ENCODE results near the gene OASL.

The OASL gene

GRCh38 chr12:121013715-121014114 is 25.3 kb downstream of the OASL start:
- DNase-seq = no peak

GRCh38 chr12:121011820-121012219 is 27.2 kb downstream of the OASL start:
- no peak for DNase-seq

GRCh38 chr12:121010860-121011259 is 28.2 kb downstream of the OASL start:
- no peak for DNase-seq

GRCh38 chr12:121009741-121010140 is 29.3 kb downstream of the OASL start:
- no peak for DNase-seq

DNA sequence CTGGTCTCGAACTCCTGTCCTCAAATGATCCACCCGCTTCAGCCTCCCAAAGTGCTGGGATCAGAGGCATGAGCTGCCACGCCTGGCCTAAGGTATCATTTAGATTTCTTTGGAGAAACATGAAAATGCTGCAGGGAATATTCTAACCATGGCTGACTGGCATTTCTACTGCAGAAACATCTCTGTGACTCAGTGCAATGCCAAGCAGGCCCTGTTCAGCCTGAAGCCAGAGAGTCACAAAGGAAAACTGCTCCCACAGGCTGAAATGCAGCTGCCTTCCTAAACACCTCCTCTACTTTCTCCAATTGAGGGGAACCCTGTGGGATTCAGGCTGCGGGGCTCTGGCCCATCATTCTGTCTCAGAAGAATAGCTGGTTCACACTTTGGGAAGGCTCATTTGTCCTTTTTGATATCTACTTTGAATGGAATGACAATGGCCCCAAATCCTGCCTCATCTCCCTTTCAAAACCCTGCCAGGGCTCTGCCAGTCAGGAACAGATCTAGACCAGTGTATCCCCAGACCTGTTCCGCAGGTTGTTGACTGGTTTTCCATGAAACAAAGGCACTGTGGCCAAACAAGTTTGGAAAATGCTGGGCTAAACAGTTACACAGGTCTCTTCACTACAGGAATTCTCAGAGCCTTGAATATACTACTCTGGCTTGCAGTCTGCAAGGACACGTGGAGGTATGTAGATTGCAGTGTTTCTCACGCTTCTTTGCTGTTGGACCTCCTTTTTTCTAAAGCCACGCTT is 30.5 kb downstream of the OASL start:
- DNase-seq = no peak

DNA sequence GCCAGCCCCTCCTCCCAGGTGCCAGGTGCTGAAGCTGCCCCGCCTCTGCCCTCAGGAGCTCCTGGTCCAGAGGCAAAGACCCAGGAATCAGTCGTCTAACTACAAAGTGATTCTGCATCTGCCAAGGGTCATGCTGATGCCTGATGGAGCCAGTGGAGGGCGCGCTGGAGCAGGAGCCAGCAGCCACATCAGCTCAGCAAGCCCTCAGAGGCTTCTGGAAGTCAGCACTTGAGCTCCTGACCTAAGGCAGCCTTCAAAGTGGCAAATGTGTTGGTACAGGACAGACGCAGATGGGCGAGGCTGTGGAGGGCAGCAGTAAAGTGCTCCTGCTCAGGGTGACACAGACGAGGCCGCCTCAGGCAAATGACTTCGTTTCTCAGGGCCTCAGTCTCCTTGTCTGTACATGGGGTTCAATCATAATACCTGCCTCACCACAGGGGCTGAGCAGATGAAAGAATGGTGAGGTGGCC is 33.7 kb downstream of the OASL start:
- DNase-seq = peak; percentile 62

GRCh38 chr12:121004253-121004815 is 34.7 kb downstream of the OASL start:
- DNase-seq = no peak

- peak; percentile 14 for DNase-seq
Measured at GRCh38 chr12:121003650-121004049, 35.4 kb downstream of the OASL start.

- DNase-seq = no peak
Measured at GRCh38 chr12:121001841-121002483, 37.1 kb downstream of the OASL start.

GRCh38 chr12:121001060-121001459 is 38.0 kb downstream of the OASL start:
- no peak for DNase-seq

DNA sequence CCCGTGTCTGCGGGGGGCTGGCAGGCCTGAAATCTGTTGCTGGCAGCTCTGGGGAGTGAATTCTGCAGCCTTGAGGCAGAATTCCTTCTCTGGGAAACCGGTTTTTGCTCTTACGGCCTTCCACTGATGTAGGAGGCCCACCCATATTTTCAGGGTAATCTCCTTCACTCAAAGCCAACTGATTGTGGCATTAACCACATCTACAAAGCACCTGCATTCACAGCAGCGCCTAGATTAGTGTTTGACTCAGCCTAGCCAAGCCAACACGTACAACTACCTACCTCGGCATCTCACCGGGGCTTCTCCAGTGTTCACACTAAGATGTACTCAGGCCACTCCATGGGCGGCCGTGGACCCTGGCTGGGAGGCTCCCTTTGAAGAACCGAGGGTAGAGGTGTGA is 38.5 kb downstream of the OASL start:
- no peak for DNase-seq

DNA sequence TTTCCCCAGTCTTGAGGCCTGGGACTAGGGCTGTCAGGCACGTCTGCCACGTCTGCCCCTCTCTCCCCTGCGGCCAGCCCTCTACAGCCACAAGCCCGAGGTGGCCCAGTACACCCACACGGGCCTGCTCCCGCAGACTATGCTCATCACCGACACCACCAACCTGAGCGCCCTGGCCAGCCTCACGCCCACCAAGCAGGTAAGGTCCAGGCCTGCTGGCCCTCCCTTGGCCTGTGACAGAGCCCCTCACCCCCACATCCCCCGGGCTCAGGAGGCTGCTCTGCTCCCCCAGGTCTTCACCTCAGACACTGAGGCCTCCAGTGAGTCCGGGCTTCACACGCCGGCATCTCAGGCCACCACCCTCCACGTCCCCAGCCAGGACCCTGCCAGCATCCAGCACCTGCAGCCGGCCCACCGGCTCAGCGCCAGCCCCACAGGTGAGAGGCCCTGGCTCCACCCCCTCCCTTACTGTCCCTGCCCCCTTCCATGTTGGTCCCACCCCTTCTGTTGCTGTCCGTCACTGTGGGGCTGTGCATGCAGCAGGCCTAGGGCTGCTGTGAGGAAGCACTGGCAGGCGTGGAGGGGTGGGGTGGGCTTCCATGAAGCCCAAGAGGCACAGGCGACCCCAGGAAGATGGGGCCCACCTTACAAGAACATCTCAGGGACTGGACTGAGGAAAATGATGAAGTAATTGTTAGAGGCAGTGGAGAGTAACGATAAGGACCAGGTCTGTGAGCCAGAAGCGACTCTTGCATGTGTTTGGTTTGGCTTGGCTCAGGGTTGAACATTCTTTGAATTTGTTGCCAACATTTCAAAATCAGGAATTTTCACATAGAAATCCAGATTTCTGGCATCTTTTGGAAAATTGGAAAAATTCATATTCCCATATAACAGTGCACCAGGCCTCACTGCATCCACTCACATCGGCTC is 39.6 kb downstream of the OASL start:
- no peak for DNase-seq

DNA sequence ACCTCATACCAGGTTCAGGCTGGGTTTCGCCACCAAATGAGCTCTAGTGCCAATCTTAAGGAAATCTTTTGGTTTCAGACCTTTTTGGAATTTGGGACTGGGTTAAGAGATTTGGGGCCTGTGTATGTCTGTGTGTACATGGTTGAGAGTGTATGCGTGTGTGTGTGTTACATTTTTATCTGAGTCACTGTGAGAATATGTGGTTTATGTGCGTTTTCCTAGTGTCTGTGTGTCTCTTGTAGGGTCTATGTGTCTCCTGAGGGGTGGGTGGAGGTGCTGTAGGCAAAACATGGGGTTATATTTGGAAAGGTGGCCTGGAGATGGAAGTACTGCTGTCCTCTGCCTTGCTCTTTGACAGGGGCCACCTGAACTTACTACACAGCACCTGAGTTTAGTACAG is 40.6 kb downstream of the OASL start:
- no peak for DNase-seq

GRCh38 chr12:120997448-120997847 is 41.6 kb downstream of the OASL start:
- no peak for DNase-seq

- DNase-seq = no peak
Measured at GRCh38 chr12:120996133-120996746, 42.8 kb downstream of the OASL start.

DNA sequence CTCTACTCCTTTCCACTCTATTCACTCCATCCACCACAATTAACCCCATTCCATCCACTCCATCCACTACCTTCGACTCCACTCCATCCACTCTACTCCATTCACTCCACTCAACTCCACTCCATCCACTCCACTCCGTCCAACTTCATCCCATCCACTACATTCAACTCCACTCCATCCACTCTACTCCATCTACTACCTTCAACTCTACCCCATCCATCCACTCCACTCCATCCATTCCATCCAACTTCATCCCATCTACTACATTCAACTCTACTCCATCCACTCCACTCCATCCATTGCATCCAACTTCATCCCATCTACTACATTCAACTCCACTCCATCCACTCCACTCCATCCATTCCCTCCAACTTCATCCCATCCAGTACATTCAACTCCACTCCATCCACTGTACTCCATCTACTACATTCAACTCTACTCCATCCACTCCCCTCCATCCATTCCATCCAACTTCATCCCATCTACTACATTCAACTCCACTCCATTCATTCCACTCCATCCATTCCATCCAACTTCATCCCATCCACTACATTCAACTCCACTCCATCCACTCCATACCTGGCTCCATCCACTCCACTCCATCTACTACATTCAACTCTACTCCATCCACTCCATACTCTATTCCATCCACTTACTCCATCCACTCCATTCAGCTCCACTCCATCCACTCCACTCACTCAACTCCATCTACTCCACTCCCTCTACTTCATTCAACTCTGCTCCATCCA is 44.3 kb downstream of the OASL start:
- no peak for DNase-seq

GRCh38 chr12:120994059-120994458 is 45.0 kb downstream of the OASL start:
- no peak for DNase-seq

GRCh38 chr12:120993496-120993895 is 45.5 kb downstream of the OASL start:
- no peak for DNase-seq

DNA sequence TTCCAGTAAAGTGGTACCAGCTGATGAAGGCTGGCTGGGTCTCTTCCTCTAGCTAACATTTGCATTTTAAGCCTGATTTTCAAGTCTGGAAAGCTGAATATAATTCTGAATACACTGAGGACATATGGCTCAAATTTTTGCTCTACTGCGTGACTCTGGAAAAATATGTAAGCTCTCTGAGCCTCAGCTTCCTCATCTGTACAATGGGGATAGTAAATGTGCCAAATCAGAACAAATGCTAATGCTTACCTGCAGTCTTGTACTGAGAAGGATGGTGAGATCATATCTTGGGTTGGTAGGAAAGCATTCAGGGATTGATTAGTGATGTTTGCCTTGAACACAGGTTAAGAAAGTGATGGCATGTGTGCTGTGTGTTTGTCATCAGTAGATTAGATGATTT is 46.1 kb downstream of the OASL start:
- DNase-seq = no peak

DNA sequence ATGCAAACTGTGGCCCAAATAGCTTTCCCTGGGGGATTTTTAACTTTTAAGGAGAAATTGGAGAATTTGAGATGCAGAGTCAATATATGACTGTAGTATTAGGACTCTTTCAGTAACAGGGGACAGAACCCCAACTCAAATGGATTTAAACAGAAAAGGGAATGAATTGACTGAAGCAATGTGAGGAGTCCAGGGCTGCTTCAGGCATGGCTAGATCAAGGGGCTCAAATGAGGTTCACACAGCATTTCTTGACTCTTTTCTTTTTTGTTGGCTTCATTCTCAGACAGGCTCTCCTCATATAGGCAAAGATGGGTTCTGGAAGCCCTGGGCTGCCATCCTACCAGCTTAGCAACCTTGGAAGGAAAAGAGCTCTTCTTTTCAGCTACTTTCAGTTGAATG is 47.1 kb downstream of the OASL start:
- DNase-seq = no peak

DNA sequence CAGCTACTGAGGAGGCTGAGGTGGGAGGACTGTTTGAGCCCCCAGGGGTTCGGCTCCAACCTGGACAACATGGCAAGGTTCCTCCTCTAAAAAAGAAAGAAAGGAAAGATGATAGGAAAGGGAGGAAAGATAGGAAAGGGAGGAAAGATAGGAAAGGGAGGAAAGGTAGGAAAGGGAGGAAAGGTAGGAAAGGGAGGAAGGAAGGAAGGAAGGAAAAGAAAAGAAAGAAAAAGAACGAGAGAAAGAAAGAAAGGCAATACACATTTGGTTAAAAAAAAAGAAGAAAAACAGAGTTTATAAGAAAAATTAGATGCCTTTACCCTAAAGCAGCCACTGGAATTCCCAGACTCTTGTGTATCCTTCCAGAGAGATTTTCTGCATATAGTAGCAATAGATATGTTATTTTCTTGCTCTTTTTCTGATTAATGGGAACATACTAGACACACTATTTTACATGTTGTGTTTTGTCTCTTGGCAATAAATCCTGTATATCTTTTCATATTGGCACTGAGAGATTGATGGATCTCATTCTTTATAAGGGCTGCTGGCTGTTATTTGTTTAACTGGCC is 48.5 kb downstream of the OASL start:
- DNase-seq = no peak

DNA sequence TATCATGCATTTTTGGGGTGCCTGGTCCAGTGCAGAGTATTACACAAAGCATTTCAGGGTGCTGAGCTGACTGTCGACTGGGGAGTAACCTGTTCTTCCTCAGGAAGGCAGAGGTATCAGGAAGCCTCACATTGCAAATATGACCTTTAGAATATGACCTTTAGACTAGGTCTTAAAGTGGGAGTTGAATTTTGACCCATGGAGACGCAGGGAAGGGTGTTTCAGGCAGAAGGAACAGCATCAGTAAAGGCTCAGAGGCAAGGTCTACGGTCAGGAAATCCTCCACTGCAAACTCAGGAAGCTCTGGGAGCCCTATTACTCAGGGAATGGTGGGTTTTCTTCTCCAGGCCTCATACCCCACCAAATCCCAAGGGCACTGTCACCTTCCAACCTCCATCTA is 49.4 kb downstream of the OASL start:
- no peak for DNase-seq
